Stimulated activated effector memory CD8-positive, alpha-beta T cell treated with anti-CD3 and anti-CD28 coated beads, Interleukin-12 subunit alpha, Interleukin-12 subunit beta, amount 100 ng/mL, for 72 hours (primary cell): Measurements from ENCODE around the gene PTPRF.
A peak's percentile ranks its signal among the peaks of the same experiment; 100 is the strongest.
"Not testable (repeated sequence)": the region's sequence is repeated elsewhere in the genome, so short reads cannot be mapped to it uniquely, and the experiment has no call there.

ENCODE experiments used
- ATAC-seq: fragments of 150-1000 bp; cut with Tn5 transposase; 2 replicates; pipeline ENCODE4 v1.10.0; 2021
- DNase-seq, 2 donors: peaks; one replicate each; pipeline ENCODE4 v3.0.0; 2021 to 2022; ENCODE audit warnings: low spot score in 2 of 2
- H3K27ac Mint-ChIP-seq: one replicate; pipeline ENCODE4 v1.8.0; 2022; ENCODE audit warnings: mild to moderate bottlenecking, mixed read lengths
- H3K36me3 Mint-ChIP-seq: one replicate; pipeline ENCODE4 v1.8.0; 2022; ENCODE audit warnings: mild to moderate bottlenecking, mixed read lengths
- H3K4me1 Mint-ChIP-seq: one replicate; pipeline ENCODE4 v1.8.0; 2022; ENCODE audit warnings: mixed read lengths
- H3K4me3 Mint-ChIP-seq: one replicate; pipeline ENCODE4 v1.8.0; 2022; ENCODE audit warnings: mild to moderate bottlenecking, mixed read lengths
- H3K9me3 Mint-ChIP-seq: one replicate; pipeline ENCODE4 v1.8.0; 2022; ENCODE audit warnings: mixed read lengths

Gene PTPRF

GRCh38 chr1:43530483-43531106 is at the start of gene PTPRF:
TSS of gene PTPRF (plus strand) at chr1:43530883. CDS start at chr1:43545076, 14,193 bp downstream.
- H3K4me1 Mint-ChIP-seq: peaks cover 24% of the 10 kb centered on the region
- no peaks in the 10 kb centered on the region for H3K9me3 Mint-ChIP-seq
- H3K27ac Mint-ChIP-seq: peak within 1 kb of the TSS; percentile 58
- no peaks in the 10 kb centered on the region for H3K36me3 Mint-ChIP-seq
- ATAC-seq (no peak), DNase-seq (peak in 1 of 2 donors; percentile 14)
- H3K4me3 Mint-ChIP-seq: peak within 1 kb of the TSS; percentile 76

GRCh38 chr1:43481491-43481890 is 49.2 kb upstream of the PTPRF start:
- Mint-ChIP-seq H3K36me3 (no peaks in the 10 kb centered on the region), H3K4me3 (no peak overlapping the region), H3K9me3 (no peaks in the 10 kb centered on the region), H3K4me1 (no peaks in the 10 kb centered on the region), H3K27ac (no peak overlapping the region)
- ATAC-seq (no peak), DNase-seq (no peak)

DNA sequence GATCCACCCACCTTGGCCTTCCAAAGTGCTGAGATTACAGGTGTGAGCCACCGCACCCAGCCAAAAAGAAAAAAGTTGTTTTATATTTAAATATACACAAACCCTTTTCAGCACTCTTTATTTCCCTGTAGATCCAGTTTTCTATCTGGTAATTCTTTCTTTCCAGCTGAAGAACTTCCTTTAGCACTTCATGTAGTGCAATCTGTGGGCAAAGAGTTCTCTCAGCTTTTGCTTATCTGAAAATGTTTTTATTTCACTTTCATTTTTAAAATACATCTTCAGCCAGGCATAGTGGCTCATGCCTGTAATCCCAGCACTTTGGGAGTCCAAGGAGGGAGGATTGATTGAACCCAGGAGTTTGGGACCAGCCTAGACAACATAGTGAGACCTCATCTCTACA is 48.5 kb upstream of the PTPRF start:
- no peak overlapping the region for H3K4me3 Mint-ChIP-seq
- no peak for ATAC-seq

GRCh38 chr1:43484367-43484766 is 46.3 kb upstream of the PTPRF start:
- DNase-seq (no peak), ATAC-seq (no peak)
- no peaks in the 10 kb centered on the region for H3K36me3 Mint-ChIP-seq
- no peak overlapping the region for H3K27ac Mint-ChIP-seq
- no peak overlapping the region for H3K4me3 Mint-ChIP-seq
- no peaks in the 10 kb centered on the region for H3K4me1 Mint-ChIP-seq
- H3K9me3 Mint-ChIP-seq: peaks cover 11% of the 10 kb centered on the region

More for the DNA sequence above, 48.5 kb upstream of the PTPRF start:
- Mint-ChIP-seq H3K27ac (no peak overlapping the region), H3K9me3 (no peaks in the 10 kb centered on the region), H3K36me3 (no peaks in the 10 kb centered on the region), H3K4me1 (no peaks in the 10 kb centered on the region)
- DNase-seq: no peak

GRCh38 chr1:43488165-43488564 is 42.5 kb upstream of the PTPRF start:
- peaks cover 26% of the 10 kb centered on the region for H3K9me3 Mint-ChIP-seq
- no peak for ATAC-seq
- DNase-seq: no peak
- H3K36me3 Mint-ChIP-seq: no peaks in the 10 kb centered on the region
- no peak overlapping the region for H3K4me3 Mint-ChIP-seq
- H3K27ac Mint-ChIP-seq: no peak overlapping the region
- no peaks in the 10 kb centered on the region for H3K4me1 Mint-ChIP-seq

DNA sequence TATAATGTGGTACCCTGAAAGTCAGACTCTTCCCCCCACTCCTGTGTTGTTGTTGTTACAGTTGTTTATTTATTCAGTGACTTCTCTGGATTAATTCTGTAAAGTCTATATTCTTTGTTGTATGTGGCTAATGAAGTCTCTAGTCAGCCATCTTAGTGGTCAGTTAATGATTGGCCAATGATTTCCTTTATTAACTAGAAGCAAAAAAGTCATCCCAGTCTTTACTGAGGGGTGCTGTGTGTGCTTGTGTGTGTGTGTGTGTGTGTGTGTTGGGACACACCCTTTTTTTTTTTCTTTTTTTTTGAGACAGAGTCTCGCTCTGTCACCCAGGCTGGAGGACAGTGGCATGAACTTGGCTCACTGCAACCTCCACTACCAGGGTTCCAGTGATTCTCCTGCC is 39.6 kb upstream of the PTPRF start:
- no peak overlapping the region for H3K27ac Mint-ChIP-seq
- H3K4me1 Mint-ChIP-seq: no peaks in the 10 kb centered on the region
- peaks cover 26% of the 10 kb centered on the region for H3K9me3 Mint-ChIP-seq
- no peak overlapping the region for H3K4me3 Mint-ChIP-seq
- no peaks in the 10 kb centered on the region for H3K36me3 Mint-ChIP-seq
- DNase-seq: no peak
- no peak for ATAC-seq

DNA sequence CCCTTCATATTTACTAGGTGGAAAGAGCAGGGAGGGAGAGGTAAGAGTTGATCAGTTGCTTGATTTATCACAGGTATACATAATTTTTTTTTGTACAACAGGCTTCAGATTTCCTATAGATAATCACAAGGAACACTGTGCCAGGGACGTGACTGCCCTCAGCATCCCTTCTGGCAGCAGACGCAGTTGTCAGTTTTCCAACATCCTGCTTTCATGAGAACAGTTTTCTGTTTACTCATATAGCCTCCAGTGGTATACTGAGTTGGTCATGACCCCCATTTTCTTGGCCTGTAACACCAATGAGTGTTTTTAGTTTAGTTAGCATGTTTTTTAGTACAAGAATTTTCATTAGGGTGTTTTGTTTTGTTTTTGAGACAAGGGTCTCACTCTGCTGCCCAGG is 37.9 kb upstream of the PTPRF start:
- no peak for DNase-seq
- ATAC-seq: no peak
- H3K9me3 Mint-ChIP-seq: peaks cover 24% of the 10 kb centered on the region
- no peak overlapping the region for H3K4me3 Mint-ChIP-seq
- H3K4me1 Mint-ChIP-seq: no peaks in the 10 kb centered on the region
- H3K36me3 Mint-ChIP-seq: no peaks in the 10 kb centered on the region
- H3K27ac Mint-ChIP-seq: no peak overlapping the region

DNA sequence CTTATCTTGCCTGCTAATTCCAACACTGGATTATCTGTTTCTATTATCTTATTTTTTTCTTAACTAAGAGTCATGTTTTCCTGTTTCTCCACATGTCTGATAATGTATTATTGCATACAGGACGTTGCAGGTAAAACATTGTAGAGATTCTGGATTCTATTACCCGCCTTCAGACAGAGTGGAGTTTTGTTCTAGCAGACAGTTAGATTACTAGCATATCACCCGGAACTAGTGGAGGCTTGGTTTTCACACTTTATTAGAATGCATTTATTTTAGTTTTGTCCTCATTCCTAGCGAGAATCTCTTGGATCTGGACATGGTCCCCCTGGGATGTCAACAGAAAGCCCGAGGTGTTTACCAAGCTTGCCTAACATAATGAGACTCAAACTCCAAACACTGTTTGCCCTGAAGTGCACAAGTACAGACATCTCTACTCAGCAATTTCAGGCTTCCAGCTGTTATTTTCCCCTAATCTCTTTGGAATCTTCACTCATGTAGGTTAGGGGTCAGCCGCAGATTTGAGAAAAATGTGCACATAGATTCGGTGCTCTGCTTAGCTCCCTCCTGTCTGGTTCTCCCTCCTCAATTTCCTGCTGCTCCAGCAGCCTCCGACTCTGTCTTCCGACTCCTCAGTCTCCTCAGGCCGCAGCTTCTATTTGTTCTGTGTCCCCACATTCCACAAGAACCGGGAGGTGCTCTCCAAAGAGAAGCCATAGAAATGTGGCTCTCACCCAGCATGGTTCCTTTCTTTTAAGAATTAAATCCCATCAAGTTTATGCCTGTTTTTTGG is 36.8 kb upstream of the PTPRF start:
- H3K4me3 Mint-ChIP-seq: no peak overlapping the region
- no peaks in the 10 kb centered on the region for H3K4me1 Mint-ChIP-seq
- H3K36me3 Mint-ChIP-seq: no peaks in the 10 kb centered on the region
- ATAC-seq: no peak
- H3K27ac Mint-ChIP-seq: no peak overlapping the region
- H3K9me3 Mint-ChIP-seq: peaks cover 20% of the 10 kb centered on the region
- DNase-seq: no peak

DNA sequence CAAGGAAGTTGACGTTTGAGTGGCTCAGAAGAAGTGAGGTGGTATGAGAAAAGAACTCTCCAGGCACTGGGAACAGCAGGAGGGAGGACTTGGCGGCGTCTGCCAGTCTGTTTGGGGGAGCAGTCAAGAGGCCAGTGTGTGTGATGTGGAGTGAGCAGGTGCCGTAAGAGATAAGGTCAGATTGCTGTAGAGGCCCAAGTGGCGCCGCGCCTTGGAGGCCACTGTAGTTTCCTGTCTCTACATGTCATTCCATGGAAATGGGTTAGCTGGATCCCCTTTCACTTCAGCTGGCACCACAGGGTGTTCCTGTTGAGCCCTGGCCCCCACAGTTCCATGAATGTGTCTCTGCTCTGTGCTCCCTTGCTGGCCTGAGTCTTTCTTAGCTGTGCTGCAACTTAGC is 35.5 kb upstream of the PTPRF start:
- H3K27ac Mint-ChIP-seq: no peak overlapping the region
- H3K4me1 Mint-ChIP-seq: no peaks in the 10 kb centered on the region
- DNase-seq (no peak), ATAC-seq (no peak)
- H3K36me3 Mint-ChIP-seq: no peaks in the 10 kb centered on the region
- no peak overlapping the region for H3K4me3 Mint-ChIP-seq
- peaks cover 10% of the 10 kb centered on the region for H3K9me3 Mint-ChIP-seq

DNA sequence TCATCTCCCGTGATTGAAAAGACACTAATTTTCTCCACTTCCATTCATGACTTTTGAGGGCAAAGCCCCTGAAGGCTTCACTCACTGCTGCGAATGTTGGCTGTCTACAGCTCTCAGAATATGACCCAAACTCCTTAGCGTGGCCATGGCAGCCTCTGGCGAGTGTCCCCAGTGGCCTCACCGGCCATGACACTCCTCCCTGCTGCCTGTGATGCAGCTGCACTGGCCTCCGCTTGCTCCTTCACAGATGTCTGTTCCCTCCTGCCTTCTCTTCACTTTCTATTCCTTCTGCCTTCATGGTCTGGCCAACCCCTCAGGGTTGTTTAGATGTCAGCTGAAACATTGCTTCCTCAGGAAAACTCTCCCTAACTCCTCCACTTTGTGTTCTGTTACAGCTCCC is 30.8 kb upstream of the PTPRF start:
- no peak for ATAC-seq
- no peak for DNase-seq
- Mint-ChIP-seq H3K36me3 (no peaks in the 10 kb centered on the region), H3K4me3 (no peak overlapping the region), H3K27ac (no peak overlapping the region), H3K9me3 (no peaks in the 10 kb centered on the region), H3K4me1 (no peaks in the 10 kb centered on the region)

DNA sequence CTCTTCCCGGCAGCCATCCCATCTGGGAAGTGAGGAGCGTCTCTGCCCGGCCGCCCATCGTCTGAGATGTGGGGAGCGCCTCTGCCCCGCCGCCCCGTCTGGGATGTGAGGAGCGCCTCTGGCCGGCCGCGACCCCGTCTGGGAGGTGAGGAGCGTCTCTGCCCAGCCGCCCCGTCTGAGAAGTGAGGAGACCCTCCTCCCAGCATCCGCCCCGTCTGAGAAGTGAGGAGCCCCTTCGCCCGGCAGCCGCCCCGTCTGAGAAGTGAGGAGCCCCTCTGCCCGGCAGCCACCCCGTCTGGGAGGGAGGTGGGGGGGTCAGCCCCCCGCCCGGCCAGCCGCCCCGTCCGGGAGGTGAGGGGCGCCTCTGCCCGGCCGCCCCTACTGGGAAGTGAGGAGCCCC is 28.9 kb upstream of the PTPRF start:
- not testable (repeated sequence) for H3K4me1 Mint-ChIP-seq, ATAC-seq, H3K9me3 Mint-ChIP-seq, H3K27ac Mint-ChIP-seq, H3K4me3 Mint-ChIP-seq, H3K36me3 Mint-ChIP-seq
- peak in 1 of 2 donors; percentile 23 for DNase-seq

DNA sequence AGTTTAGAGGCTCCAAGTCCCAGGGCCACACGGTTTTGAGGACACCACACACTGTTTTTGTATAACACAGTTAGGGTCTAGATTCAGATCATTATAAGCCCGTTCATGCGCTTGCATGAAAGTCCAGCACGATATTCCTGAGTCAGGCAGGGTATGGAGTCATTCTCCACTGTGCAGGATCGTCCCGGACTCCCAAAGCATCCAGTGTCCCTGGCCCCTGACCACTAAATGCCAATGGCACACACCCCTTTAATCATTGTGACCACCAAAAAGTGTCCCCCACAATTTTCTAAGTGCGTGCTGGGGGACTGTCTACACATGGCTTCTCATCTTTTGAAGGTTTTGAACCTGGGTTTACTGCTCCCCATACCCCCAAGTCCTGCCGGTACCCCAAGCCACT is 27.1 kb upstream of the PTPRF start:
- Mint-ChIP-seq H3K27ac (no peak overlapping the region), H3K4me1 (peaks cover 2% of the 10 kb centered on the region), H3K9me3 (no peaks in the 10 kb centered on the region), H3K4me3 (no peak overlapping the region), H3K36me3 (no peaks in the 10 kb centered on the region)
- DNase-seq: peak in 1 of 2 donors; percentile 25
- no peak for ATAC-seq

- Mint-ChIP-seq H3K4me1 (peaks cover 19% of the 10 kb centered on the region), H3K27ac (no peak overlapping the region)
- ATAC-seq: no peak
Measured at GRCh38 chr1:43505077-43505780, 25.5 kb upstream of the PTPRF start.

DNA sequence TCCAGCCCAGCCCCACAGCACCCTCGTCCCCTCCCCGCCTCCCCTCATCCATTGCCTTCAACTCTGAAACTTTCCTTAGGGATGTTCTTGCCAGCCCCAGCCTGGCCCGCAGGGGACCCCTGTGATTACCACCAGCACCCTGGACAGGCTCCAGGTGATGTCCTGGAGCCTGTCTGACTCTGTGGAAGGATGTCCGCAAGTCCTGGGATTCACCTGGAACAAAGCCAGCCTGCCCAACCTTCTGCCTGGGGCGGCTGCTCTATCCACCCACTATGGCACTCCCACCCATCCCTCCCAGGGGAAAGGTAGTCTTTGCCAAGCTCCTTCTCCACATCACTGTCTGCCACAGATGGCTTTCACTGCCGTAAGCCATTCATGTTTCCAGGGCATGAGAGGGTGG is 24.4 kb upstream of the PTPRF start:
- DNase-seq (peak in 1 of 2 donors; percentile 30), ATAC-seq (no peak)
- Mint-ChIP-seq H3K36me3 (no peaks in the 10 kb centered on the region), H3K27ac (no peak overlapping the region), H3K4me3 (no peak overlapping the region), H3K4me1 (peaks cover 20% of the 10 kb centered on the region), H3K9me3 (no peaks in the 10 kb centered on the region)

More at GRCh38 chr1:43505077-43505780, 25.5 kb upstream of the PTPRF start:
- peak in 1 of 2 donors; percentile 32 for DNase-seq
- Mint-ChIP-seq H3K4me3 (no peak overlapping the region), H3K36me3 (no peaks in the 10 kb centered on the region), H3K9me3 (no peaks in the 10 kb centered on the region)

- no peaks in the 10 kb centered on the region for H3K9me3 Mint-ChIP-seq
- no peak for ATAC-seq
- H3K4me3 Mint-ChIP-seq: no peak overlapping the region
- H3K4me1 Mint-ChIP-seq: peaks cover 20% of the 10 kb centered on the region
- H3K27ac Mint-ChIP-seq: no peak overlapping the region
- DNase-seq: peak in 1 of 2 donors; percentile 33
- no peaks in the 10 kb centered on the region for H3K36me3 Mint-ChIP-seq
Measured at GRCh38 chr1:43507296-43508295, 23.1 kb upstream of the PTPRF start.
